COLO668 (cell line): Measurements from ENCODE around the gene CAMK2N2.

Experiments used
- DNase-seq: peaks from one replicate; lab custom pipeline; 2025; ENCODE audit not compliant: unreplicated experiment; lab: John Stamatoyannopoulos, UW

The CAMK2N2 gene

DNA sequence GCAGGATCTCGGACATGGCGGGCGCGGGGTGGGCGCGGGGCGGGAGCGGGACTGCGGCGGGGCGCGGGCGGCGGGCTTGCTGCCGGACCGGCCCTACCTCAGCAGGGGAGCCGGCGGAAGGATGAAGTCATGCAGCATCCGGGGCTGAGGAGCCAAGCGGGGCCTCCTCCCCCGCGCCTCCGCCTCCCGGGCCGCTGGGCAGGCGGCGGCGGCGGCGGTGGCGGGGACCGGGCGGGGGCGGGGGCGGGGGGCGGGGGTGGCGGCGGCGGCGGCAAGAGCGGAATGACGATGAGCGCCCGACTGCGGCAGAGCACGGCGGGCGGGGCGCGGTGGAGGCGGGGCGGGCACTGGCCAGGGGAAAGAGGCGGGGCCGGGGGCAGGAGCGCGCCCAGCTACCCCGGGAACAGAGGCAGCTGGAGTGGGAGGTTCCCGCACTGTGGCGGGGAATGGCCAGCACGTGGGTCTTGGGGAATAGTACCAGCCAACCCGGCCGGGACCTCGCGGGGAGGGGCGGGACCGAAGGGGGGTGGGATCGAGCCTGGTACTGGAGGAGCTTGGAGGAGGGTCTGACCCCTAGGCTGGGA, at the start of gene CAMK2N2:
TSS of gene CAMK2N2 (minus strand) at position 284 of the 584 bp plus-strand sequence. CDS start at position 16, 268 bp downstream.
- peak; percentile 85 for DNase-seq

DNA sequence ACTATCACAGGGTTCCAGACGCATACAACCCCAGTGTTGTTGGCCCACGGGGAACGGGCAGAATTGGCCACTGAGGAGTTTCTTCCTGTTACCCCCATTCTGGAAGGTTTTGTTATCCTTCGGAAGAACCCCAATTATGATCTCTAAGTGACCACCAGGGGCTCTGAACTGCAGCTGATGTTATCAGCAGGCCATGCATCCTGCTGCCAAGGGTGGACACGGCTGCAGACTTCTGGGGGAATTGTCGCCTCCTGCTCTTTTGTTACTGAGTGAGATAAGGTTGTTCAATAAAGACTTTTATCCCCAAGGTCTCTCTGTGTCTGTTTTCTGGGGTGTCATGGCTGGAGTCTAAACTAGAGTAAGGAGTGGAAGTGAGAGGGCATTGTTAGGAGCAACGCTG, 47.4 kb upstream of the CAMK2N2 start:
- DNase-seq = no peak

DNA sequence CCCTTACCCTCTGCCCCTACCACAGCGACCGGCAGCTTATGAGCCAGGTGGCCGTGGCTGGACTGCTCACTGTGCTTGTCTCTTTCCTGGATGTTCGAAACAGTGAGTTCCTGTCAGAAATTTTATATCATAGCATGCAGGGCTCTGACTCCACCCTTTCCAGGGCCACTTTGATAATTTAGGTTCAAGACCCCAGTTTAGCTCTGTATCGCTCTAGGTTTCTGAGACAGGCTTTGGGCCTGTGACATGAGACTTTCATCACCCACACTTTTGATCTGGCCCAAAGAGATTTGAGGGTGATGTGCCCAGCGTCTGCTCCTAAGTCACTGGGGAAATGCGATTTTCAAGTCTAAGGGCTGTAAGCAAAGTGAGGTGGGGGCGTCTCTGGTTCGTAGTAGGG, 46.6 kb upstream of the CAMK2N2 start:
- DNase-seq = no peak

DNA sequence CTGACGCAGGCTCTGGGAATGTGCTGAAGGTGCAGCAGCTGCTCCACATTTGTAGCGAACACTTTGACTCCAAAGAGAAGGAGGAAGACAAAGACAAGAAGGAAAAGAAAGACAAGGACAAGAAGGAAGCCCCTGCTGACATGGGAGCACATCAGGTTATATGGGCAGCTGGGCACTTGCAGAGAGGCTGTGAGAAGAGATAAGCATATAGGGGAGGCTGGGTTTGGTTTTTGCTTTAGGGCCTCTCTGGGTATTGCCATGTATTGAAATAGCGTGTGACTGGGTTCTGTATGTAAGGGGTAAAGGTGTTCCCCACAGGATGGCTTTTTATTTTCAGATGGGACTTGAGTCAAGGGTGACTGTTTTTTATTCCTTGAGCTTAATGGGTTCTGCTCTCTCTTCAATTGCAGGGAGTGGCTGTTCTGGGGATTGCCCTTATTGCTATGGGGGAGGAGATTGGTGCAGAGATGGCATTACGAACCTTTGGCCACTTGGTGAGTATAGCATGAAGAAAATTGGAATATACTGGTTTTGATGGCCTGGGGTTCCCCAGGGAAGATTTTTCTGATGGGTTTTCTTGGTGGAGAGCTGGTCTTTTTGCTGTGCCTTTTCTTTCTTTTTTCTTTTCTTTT, 45.1 kb upstream of the CAMK2N2 start:
- DNase-seq = no peak

DNA sequence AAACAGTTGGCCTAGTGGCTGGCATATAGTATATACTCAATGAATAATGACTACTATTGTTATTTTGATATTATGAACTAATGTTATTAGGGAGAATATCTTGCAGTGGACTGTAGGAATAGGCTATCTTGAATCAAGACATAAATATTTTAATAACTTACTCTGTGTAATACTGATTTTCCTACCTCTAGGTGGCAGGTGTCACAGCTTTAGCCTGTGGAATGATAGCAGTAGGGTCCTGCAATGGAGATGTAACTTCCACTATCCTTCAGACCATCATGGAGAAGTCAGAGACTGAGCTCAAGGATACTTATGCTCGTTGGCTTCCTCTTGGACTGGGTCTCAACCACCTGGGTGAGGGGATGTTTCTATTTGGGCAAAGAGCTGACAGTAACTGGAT, 44.2 kb upstream of the CAMK2N2 start:
- no peak for DNase-seq

DNA sequence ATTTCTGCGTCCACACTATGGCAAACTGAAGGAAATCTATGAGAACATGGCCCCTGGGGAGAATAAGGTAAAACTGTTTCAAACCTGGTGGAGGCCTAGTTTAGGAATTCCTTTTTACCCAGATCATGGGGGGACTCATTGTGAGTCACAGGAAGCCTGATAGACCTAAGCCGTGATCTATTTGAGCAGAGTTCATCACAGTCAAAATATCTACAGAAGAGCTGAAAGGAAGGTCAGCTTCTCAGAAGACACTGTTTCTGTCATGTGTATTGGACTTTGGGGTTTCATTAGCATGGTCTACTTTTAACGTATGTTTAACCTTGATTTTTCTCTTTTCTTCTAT, 39.0 kb upstream of the CAMK2N2 start:
- DNase-seq = no peak

GRCh38 chr3:184299488-184300377, 38.4 kb upstream of the CAMK2N2 start:
- peak; percentile 22 for DNase-seq

GRCh38 chr3:184298759-184299487, 37.6 kb upstream of the CAMK2N2 start, which contains the start of gene PSMD2:
PSMD2 (plus strand) TSS chr3:184299241; CDS start chr3:184299267, 26 bp downstream.
- peak; percentile 95 for DNase-seq

DNA sequence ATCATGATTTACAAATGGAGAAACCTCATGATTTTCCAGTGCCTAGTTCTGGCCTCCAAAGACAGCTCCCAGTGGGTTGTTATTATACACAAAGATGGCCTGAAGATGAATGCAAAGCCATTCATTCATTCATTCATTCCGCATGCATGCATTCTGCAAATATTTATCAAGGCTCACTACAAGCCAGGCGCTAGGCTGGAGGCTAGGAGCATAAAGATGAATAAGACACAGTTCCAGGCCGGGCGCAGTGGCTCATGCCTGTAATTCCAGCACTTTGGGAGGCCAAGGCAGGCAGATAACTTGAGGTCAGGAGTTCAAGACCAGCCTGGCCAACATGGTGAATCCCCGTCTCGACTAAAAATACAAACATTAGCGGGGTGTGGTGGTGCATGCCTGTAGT, 35.3 kb upstream of the CAMK2N2 start:
- DNase-seq = no peak

DNA sequence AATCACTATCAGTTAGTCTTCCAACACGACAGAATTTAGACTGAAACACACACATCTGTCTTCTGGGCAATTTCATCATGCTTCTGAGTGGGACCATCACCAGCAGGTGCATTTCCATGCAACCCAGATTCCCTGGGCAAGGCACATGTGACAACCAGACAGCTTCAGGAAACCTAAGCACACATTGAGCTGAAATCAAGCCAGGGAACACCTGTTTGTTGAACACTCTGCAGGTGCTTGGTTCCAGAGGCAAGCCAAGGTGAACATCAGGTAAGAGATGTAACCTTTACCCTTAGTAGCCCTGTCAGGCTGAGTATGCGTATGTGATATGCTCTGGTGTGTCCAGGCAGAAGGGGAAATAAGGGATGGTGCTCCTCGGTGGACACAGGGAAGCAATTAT, 34.4 kb upstream of the CAMK2N2 start:
- DNase-seq = peak; percentile 23

- no peak for DNase-seq
Observed at GRCh38 chr3:184291738-184292445, 30.5 kb upstream of the CAMK2N2 start.

- no peak for DNase-seq
Observed at GRCh38 chr3:184291044-184291737, 29.8 kb upstream of the CAMK2N2 start.

DNA sequence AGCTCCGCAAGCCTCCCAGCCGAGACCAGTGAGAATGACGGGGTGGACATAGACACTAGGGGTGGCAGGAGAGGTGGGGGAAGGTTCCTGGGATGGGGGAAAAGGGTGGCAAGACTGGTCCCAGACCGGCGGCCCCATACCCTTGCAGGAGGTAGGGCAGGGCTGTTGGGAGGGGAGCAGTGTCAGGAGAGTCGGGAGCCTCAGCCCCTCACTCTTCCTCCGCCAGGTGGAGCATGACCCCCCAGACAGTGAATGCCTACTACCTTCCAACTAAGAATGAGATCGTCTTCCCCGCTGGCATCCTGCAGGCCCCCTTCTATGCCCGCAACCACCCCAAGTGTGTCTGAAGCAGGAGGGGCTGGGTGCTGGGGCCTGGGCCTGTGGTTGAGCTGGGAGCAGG, 29.0 kb upstream of the CAMK2N2 start:
- DNase-seq = no peak

- peak; percentile 51 for DNase-seq
Observed at GRCh38 chr3:184289426-184289938, 28.1 kb upstream of the CAMK2N2 start.

DNA sequence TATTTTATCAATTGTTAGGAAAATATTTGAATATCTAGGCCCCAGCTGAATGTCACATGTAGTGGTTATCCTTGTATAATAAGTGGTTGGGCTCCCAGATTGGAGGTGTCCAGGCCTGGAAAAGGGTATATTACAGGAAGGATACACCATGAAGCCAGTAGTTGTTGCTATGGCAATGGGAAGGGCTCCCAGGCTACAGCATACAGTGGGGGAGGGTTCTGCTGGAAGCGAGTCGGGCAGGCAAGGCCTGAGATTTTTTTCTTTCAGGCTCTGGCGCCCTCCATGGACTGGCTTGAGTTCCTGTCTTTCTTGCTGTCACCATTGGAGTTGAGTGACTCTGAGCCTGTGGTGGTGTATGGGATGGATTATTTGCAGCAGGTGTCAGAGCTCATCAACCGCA, 23.3 kb upstream of the CAMK2N2 start:
- DNase-seq = peak; percentile 48

GRCh38 chr3:184283681-184284080, 22.3 kb upstream of the CAMK2N2 start:
- DNase-seq = no peak

DNA sequence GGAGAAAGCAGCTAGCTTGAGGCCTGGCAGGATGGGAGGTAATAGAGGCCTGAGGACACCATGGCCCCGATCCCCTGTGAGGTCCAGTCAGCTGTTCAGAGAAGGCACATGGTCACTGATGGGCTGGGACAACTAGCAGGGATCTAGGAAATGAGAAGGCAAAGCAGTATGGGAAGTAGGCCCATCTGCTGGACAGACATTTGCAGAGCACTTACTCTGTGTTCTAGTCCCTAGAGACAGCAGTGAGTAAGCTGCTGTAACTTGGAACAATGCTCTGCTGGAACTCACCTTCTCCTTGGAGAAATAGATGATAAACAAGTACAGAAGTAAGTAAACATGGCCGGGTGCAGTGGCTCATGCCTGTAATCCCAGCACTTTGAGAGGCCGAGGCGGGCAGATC, 21.6 kb upstream of the CAMK2N2 start:
- DNase-seq = no peak

DNA sequence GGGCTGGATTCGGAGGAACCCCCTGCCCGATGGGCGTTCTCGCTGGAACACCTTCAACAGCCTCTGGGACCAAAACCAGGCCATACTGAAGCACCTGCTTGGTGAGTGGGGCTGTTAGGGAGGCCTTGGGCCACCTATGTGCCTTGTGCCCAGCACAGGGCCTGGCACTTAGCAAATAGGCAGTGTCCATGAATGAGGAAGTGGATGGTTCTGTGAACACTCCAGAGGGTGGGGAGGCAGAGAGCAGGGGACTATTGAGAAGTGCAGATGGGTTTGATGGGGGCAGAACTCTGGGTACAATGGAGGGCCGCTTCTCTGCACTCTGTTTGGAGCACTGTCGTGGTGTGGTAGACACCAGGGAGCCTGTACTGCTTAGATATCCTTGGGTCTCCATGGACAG, 16.0 kb upstream of the CAMK2N2 start:
- DNase-seq = no peak

GRCh38 chr3:184275961-184276910, 14.9 kb upstream of the CAMK2N2 start, which contains the start of gene ECE2:
ECE2 (plus strand) TSS chr3:184276022; CDS start chr3:184276154, 132 bp downstream.
- peak; percentile 2 for DNase-seq
